ENCODE results near the gene WFDC1.

Gene WFDC1

GRCh38 chr16:84292011-84292410 is 2.7 kb upstream of the WFDC1 start:
- H3K27me3 ChIP-seq (ENCODE audit: control insufficient read depth, insufficient read depth, low read length), result peaks cover 15% of the 10 kb centered on the region
- H3K36me3 ChIP-seq (ENCODE audit: control insufficient read depth, insufficient read depth, low read length), result no peaks in the 10 kb centered on the region
- H3K4me3 ChIP-seq (ENCODE audit: low read length), result no peak overlapping the region
- no peak overlapping the region for H3K9ac ChIP-seq (ENCODE audit: low read length)
- H3K9me3 ChIP-seq (ENCODE audit: control insufficient read depth, low read length), result no peaks in the 10 kb centered on the region
- peaks cover 8% of the 10 kb centered on the region for H3K4me1 ChIP-seq (ENCODE audit: control insufficient read depth, insufficient read depth, low read length)

- Histone ChIP-seq H3K36me3 (ENCODE audit: control insufficient read depth, insufficient read depth, low read length) (no peaks in the 10 kb centered on the region), H3K27me3 (ENCODE audit: control insufficient read depth, insufficient read depth, low read length) (peaks cover 15% of the 10 kb centered on the region), H3K9ac (ENCODE audit: low read length) (no peak overlapping the region), H3K9me3 (ENCODE audit: control insufficient read depth, low read length) (no peaks in the 10 kb centered on the region), H3K4me3 (ENCODE audit: low read length) (no peak overlapping the region), H3K4me1 (ENCODE audit: control insufficient read depth, insufficient read depth, low read length) (peaks cover 8% of the 10 kb centered on the region)
These were observed 1.3 kb upstream of the WFDC1 start for GRCh38 chr16:84293406-84293805.

GRCh38 chr16:84294117-84294516 is 561 bp upstream of the WFDC1 start:
- H3K4me3 ChIP-seq (ENCODE audit: low read length), result no peak overlapping the region
- no peak overlapping the region for H3K9ac ChIP-seq (ENCODE audit: low read length)

GRCh38 chr16:84295203-84295860 is 654 bp downstream of the WFDC1 start:
- Histone ChIP-seq H3K9ac (ENCODE audit: low read length) (peak overlapping the region; percentile 44), H3K36me3 (ENCODE audit: control insufficient read depth, insufficient read depth, low read length) (no peaks in the 10 kb centered on the region)

More at GRCh38 chr16:84294117-84294516, 561 bp upstream of the WFDC1 start:
- Histone ChIP-seq H3K4me1 (ENCODE audit: control insufficient read depth, insufficient read depth, low read length) (peaks cover 8% of the 10 kb centered on the region), H3K9me3 (ENCODE audit: control insufficient read depth, low read length) (no peaks in the 10 kb centered on the region), H3K27me3 (ENCODE audit: control insufficient read depth, insufficient read depth, low read length) (peaks cover 12% of the 10 kb centered on the region), H3K36me3 (ENCODE audit: control insufficient read depth, insufficient read depth, low read length) (no peaks in the 10 kb centered on the region)

GRCh38 chr16:84298376-84298899 is 3.8 kb downstream of the WFDC1 start:
- no peak overlapping the region for H3K9ac ChIP-seq (ENCODE audit: low read length)
- H3K36me3 ChIP-seq (ENCODE audit: control insufficient read depth, insufficient read depth, low read length), result no peaks in the 10 kb centered on the region
- no peak overlapping the region for H3K4me3 ChIP-seq (ENCODE audit: low read length)
- no peaks in the 10 kb centered on the region for H3K9me3 ChIP-seq (ENCODE audit: control insufficient read depth, low read length)
- H3K4me1 ChIP-seq (ENCODE audit: control insufficient read depth, insufficient read depth, low read length), result peaks cover 8% of the 10 kb centered on the region
- peaks cover 12% of the 10 kb centered on the region for H3K27me3 ChIP-seq (ENCODE audit: control insufficient read depth, insufficient read depth, low read length)

More at GRCh38 chr16:84295203-84295860, 654 bp downstream of the WFDC1 start:
- Histone ChIP-seq H3K9me3 (ENCODE audit: control insufficient read depth, low read length) (no peaks in the 10 kb centered on the region), H3K27me3 (ENCODE audit: control insufficient read depth, insufficient read depth, low read length) (peaks cover 12% of the 10 kb centered on the region), H3K4me3 (ENCODE audit: low read length) (no peak overlapping the region), H3K4me1 (ENCODE audit: control insufficient read depth, insufficient read depth, low read length) (peaks cover 8% of the 10 kb centered on the region)

DNA sequence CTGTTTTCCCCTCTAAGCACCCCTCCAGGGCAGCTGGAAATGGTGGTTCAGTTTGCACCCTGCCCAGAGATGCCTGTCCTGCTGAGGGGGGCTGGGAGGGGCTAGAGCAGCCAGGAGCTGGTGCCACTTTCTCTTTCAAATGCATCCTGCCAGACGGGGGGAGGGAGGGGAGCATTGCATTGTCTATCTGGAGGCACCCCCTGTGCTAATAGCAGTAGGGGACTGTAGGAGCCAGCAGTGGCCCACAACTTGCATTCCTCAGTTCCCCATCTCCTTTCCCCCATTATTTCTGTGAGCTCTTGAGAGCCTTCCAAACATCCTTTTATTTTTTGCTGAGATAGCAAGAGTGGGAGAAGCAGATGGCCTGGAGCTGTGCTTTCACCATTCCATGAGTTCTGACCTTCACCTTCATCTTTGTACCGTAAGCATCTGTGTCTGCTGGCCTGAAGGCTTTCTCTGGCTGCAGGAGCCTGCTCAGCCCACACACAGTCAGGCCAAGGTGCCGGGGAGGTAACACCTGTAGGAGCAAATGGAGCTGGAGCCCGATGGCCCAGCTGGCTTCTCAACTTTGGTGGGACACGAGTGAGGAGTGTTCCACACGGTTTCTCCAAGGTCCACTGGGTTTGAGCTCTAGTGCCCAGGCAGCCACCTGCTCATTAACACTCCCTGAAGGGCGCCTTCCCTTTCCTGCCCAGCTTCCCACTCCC is 5.2 kb downstream of the WFDC1 start:
- H3K4me3 ChIP-seq (ENCODE audit: low read length), result no peak overlapping the region
- no peaks in the 10 kb centered on the region for H3K36me3 ChIP-seq (ENCODE audit: control insufficient read depth, insufficient read depth, low read length)
- no peak overlapping the region for H3K9ac ChIP-seq (ENCODE audit: low read length)
- no peaks in the 10 kb centered on the region for H3K9me3 ChIP-seq (ENCODE audit: control insufficient read depth, low read length)
- peaks cover 12% of the 10 kb centered on the region for H3K27me3 ChIP-seq (ENCODE audit: control insufficient read depth, insufficient read depth, low read length)
- peaks cover under 1% of the 10 kb centered on the region for H3K4me1 ChIP-seq (ENCODE audit: control insufficient read depth, insufficient read depth, low read length)

- Histone ChIP-seq H3K4me3 (ENCODE audit: low read length) (no peak overlapping the region), H3K9ac (ENCODE audit: low read length) (no peak overlapping the region), H3K9me3 (ENCODE audit: control insufficient read depth, low read length) (no peaks in the 10 kb centered on the region), H3K27me3 (ENCODE audit: control insufficient read depth, insufficient read depth, low read length) (no peaks in the 10 kb centered on the region), H3K4me1 (ENCODE audit: control insufficient read depth, insufficient read depth, low read length) (no peaks in the 10 kb centered on the region), H3K36me3 (ENCODE audit: control insufficient read depth, insufficient read depth, low read length) (no peaks in the 10 kb centered on the region)
These were observed 7.7 kb downstream of the WFDC1 start for GRCh38 chr16:84302111-84302954.

- H3K36me3 ChIP-seq (ENCODE audit: control insufficient read depth, insufficient read depth, low read length), result no peaks in the 10 kb centered on the region
- H3K9me3 ChIP-seq (ENCODE audit: control insufficient read depth, low read length), result no peaks in the 10 kb centered on the region
- no peak overlapping the region for H3K9ac ChIP-seq (ENCODE audit: low read length)
- H3K27me3 ChIP-seq (ENCODE audit: control insufficient read depth, insufficient read depth, low read length), result no peaks in the 10 kb centered on the region
- H3K4me3 ChIP-seq (ENCODE audit: low read length), result no peak overlapping the region
- no peaks in the 10 kb centered on the region for H3K4me1 ChIP-seq (ENCODE audit: control insufficient read depth, insufficient read depth, low read length)
These were observed 8.3 kb downstream of the WFDC1 start for GRCh38 chr16:84303023-84303422.

DNA sequence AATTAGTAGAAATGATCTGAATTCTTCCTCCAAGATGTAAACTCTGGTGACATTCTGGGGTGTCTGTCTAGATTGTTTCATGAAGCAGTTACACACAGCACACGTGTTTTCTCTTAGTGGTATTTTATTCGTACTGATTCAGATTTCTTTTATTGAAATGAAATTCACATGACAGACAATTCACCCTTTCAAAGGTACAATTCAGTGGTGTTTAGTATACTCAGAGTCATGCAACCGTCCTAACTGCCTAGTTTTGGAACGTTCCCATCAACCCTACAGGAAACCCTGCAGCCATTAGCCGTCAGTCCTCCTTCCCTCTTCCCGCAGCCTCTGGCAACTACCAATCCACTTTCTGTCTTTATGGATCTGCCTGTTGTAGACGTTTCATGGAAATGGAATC is 8.8 kb downstream of the WFDC1 start:
- Histone ChIP-seq H3K4me3 (ENCODE audit: low read length) (no peak overlapping the region), H3K4me1 (ENCODE audit: control insufficient read depth, insufficient read depth, low read length) (no peaks in the 10 kb centered on the region), H3K27me3 (ENCODE audit: control insufficient read depth, insufficient read depth, low read length) (no peaks in the 10 kb centered on the region), H3K9ac (ENCODE audit: low read length) (no peak overlapping the region), H3K36me3 (ENCODE audit: control insufficient read depth, insufficient read depth, low read length) (no peaks in the 10 kb centered on the region), H3K9me3 (ENCODE audit: control insufficient read depth, low read length) (no peaks in the 10 kb centered on the region)

DNA sequence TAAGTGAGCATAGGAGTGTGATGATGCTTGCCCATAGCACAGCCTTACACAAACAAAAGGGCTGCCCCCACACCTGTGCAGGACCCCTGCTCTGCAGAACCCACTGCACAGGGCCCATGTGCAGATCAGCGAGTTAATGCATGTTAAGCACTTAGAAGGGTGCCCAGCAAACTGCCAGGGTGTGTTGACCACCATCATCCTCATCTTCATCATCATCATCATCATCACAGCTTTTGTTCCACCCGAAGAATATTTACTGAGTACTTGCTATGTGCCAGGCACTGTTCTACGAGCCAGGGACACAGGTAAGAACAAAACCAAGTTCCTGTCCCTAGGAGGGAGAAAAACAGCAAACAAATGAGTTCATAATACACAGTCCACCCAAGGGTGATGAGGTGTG is 11.9 kb downstream of the WFDC1 start:
- H3K4me1 ChIP-seq (ENCODE audit: control insufficient read depth, insufficient read depth, low read length), result no peaks in the 10 kb centered on the region
- no peaks in the 10 kb centered on the region for H3K36me3 ChIP-seq (ENCODE audit: control insufficient read depth, insufficient read depth, low read length)
- no peak overlapping the region for H3K9ac ChIP-seq (ENCODE audit: low read length)

DNA sequence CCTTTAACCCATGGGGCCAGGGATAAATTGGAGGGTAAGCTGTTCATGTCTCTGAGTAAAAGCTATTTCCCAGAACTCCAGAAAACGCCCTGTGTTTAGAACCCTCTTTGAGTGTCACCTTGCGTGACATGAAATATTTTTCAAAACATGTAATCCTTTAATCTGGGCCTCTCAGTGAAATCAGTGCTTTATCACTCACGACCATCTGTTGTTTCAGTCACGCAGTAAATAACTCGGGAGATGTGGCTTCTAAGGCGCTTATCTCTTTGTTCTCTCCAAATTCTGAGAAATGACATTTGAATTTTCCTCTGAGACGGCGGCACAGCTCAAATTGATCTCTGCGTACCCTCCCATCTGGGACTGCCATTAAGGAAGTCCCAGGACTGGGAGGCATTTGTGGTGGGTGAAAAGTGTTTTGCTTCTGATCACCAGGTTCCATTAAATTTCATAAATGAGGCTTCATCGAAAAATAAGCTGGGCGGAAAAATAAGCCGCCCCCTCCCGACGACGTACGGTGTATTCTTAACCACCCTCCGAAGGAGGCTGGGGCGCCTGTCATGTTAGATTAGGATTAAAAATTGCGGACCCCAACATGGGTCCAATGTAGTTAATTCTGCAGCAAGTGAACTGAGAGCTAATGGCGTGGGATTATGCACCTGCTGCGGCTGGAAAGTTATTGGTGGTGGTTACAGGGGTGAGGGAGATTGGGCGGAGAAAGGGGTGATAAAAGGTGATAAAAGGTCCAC is 12.7 kb downstream of the WFDC1 start:
- Histone ChIP-seq H3K9me3 (ENCODE audit: control insufficient read depth, low read length) (no peaks in the 10 kb centered on the region), H3K4me1 (ENCODE audit: control insufficient read depth, insufficient read depth, low read length) (peaks cover 2% of the 10 kb centered on the region), H3K27me3 (ENCODE audit: control insufficient read depth, insufficient read depth, low read length) (no peaks in the 10 kb centered on the region), H3K4me3 (ENCODE audit: low read length) (no peak overlapping the region), H3K9ac (ENCODE audit: low read length) (no peak overlapping the region), H3K36me3 (ENCODE audit: control insufficient read depth, insufficient read depth, low read length) (no peaks in the 10 kb centered on the region)

More for the DNA sequence above, 11.9 kb downstream of the WFDC1 start:
- H3K9me3 ChIP-seq (ENCODE audit: control insufficient read depth, low read length), result no peaks in the 10 kb centered on the region
- H3K4me3 ChIP-seq (ENCODE audit: low read length), result no peak overlapping the region
- no peaks in the 10 kb centered on the region for H3K27me3 ChIP-seq (ENCODE audit: control insufficient read depth, insufficient read depth, low read length)
